ENCODE data around the gene ZFYVE26.
"Not testable (repeated sequence)": the region's sequence is repeated elsewhere in the genome, so short reads cannot be mapped to it uniquely, and the experiment has no call there.

The ZFYVE26 gene

DNA sequence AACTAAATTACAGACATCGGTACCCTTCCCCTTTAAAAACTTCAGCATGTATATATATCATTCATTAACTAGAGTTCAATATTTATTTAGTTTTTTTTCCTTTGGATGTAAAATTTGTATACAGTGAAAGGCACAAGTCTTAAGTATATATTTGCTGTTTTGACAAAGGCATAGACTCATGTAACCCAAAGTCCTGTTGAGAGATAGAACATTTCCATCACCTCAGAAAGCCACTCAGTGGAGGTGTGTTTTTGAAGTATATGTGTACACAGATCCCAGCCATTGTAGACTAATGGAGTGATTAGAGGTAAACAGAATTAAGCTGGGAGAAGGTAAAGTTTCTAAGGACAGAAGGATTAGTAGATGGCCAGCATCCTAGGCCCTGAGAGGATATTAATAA, 99.3 kb downstream of the ZFYVE26 start:
- no peak for DNase-seq (ENCODE audit: extremely low read depth in 1 of 2, low read depth in 1 of 2)

DNA sequence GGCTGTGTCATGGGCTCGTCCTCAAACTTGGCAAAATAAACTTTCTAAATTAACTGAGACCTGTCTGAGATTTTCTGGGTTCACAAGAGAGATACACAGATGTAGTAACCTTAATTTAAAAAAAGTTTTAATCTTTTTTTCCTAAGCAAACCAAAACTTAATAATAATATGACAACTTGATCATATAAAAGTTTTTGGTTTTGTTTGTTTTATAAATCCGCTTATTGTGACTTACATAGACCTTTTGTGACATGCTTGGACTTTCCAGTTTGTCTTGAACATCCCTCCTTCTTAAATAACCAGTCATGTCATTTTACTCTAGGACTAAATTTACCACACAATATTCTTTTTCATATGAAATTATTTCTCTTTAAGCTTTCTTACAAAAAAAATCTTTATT, 106.2 kb downstream of the ZFYVE26 start:
- no peak for DNase-seq (ENCODE audit: extremely low read depth in 1 of 2, low read depth in 1 of 2)

DNA sequence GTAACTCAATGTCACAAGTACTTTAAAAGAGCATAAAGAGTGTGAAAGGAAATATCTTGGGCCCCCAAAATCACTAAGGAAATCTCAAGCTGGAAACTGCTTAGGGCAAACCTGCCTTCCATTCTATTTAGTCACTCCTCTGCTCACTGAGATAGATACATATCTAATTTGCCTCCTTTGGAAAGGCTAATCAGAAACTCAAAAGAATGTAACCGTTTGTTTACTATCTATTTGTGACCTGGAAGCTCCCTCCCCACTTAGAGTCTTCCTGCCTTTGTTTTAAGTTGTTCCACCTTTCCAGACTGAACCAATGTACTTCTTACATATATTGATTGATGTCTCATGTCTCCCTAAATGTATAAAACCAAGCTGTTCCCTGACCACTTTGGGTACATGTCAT, 106.6 kb downstream of the ZFYVE26 start:
- not testable (repeated sequence) for DNase-seq (ENCODE audit: extremely low read depth in 1 of 2, low read depth in 1 of 2)

DNA sequence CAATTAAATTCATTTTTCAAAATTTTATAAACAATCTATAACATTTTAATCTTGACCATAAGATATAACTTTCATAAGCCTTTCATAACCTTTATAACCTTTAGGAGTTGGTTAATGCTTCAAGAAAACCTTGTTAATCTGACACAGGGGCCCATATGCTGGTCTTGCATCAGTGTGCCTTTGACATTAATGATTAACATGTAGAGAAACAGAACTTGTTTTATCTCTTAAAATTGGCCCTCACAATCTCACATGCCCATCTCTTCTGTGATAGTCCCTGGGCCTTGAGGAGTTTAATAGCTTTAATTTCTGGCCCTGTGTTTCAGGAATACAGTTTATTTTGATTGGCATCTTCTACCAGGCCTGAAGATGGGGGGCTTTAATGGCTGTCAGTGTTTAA, 107.0 kb downstream of the ZFYVE26 start:
- DNase-seq (ENCODE audit: extremely low read depth in 1 of 2, low read depth in 1 of 2): not testable (repeated sequence)

DNA sequence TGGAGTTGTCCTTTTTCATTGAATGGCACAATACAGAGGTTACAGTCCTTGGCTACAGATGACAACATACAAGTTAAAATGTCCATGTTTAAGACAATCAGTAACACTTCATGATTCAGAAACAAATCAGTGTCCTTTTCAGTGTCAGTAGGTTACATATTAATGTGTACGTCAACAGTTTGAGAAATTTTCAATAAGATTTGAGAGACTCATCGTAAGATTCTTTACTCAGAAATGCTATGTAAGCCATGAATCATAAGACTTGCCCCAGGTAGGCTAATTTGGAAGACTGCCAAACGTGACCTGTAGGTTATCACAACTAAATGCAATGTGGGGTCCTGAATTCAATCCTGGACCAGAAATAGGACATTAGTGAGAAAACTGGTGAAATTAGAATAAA, 111.2 kb downstream of the ZFYVE26 start:
- DNase-seq (ENCODE audit: extremely low read depth in 1 of 2, low read depth in 1 of 2): no peak

DNA sequence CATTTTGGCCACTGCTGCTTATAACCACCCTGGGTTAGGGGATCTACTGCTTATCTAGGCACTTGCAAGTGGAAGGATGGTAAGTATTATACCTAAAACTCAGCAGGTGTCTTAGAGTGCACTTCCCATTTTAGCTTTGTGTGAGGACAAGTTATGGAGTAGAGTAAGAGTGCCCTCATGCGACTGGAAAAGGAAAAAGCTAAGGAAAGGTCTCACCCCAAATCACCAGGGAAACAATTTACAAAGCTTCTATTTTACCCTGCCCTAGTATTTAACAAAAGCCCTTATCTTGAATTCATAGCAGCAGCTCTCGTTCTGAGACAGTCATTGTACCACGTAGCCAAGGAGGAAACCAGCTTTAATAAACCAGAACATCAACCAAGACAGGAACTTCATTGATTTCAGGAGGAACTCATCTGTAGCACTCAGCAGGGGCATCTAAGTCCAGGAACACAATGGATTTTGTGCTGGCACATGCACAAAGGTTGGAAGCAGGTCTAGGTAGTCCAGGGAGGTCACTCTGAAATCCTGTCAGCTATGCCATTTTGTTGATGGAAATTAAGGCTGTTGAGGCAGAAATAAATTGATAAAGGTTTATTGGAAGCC, 111.8 kb downstream of the ZFYVE26 start:
- no peak for DNase-seq (ENCODE audit: extremely low read depth in 1 of 2, low read depth in 1 of 2)

DNA sequence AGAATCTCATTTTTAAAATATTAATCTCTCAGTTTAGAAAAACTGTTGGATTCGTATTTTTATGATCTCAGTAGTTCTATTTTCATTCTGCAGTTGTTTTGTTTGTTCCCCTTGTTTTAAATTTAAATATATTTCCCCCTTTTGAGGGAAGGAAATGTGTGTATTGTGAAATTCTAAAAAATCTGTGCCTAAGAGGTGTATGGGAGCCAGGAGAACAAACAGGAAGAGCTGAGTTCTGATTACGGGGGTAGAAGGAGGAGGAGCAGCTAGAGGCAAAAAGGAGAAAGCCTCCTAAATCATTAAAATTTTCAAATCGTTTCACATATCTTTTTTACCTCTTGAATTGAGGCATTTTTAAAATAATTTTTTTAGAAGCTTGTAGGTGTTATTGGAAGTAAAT, 112.4 kb downstream of the ZFYVE26 start:
- DNase-seq (ENCODE audit: extremely low read depth in 1 of 2, low read depth in 1 of 2): no peak

DNA sequence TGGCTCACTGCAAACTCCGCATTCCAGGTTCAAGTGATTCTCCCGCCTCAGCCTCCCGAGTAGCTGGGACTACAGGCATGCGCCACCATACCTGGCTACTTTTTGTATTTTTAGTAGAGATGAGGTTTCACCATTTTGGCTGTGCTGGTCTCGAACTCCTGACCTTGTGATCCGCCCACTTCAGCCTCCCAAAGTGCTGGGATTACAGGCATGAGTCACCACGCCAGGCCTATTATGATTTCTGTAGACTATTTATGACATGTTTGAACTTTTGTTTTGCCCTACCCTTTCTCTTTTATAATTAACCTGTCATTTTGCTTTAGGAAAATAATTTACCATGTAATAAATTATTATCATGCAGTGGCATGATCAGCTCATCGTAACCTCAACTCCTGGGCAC, 114.9 kb downstream of the ZFYVE26 start, which contains the start of gene RDH12:
TSS of gene RDH12 (plus strand) at position 395 of the 400 bp plus-strand sequence. CDS start 20,757 bp downstream, outside the sequence.
- not testable (repeated sequence) for DNase-seq (ENCODE audit: extremely low read depth in 1 of 2, low read depth in 1 of 2)

DNA sequence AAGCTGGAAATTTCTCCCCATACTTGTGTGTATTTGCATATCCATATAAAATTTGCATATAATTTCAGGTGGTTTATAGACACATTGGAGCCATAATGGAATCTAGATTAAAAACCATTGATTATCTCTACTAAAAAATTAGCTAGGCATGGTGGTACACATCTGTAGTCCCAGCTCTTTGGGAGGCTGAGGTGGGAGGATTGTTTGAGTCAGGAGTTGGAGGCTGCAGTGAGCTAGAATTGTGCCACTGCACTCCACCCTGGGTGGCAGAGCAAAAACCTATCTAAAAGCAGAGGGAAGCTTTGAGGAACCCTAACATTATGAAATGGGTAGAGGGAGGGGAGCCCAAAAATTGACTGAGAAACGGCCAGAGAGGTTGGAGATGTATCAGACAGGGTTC, 118.2 kb downstream of the ZFYVE26 start:
- DNase-seq (ENCODE audit: extremely low read depth in 1 of 2, low read depth in 1 of 2): no peak

DNA sequence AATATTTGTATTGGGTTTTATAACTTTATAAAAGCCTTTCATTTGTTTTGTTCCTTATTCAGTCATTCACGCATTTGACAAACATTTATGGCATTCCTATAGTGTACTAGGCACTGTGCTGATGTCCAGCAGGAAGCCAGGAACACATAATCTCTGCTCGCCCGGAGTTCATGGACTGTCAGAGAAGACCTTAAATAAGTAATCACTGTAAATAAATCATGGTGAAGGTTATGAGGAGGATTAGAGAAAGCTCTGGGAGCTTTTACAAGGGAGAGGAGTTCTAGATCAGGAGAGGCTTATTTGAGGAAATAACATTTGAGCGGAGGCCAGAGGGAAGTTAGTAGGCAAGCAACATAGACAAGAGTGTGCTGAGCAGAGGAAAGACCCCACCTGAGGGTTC, 119.4 kb downstream of the ZFYVE26 start:
- no peak for DNase-seq (ENCODE audit: extremely low read depth in 1 of 2, low read depth in 1 of 2)
